ENCODE data around the gene PITPNC1. TPM values are rescaled to one million over a fixed set of nuclear protein-coding genes. Genes with fewer than 3 reads are reported as not detected.

The PITPNC1 gene
- total RNA-seq, 1 experiment from 2014 or later: 4.2 TPM

DNA sequence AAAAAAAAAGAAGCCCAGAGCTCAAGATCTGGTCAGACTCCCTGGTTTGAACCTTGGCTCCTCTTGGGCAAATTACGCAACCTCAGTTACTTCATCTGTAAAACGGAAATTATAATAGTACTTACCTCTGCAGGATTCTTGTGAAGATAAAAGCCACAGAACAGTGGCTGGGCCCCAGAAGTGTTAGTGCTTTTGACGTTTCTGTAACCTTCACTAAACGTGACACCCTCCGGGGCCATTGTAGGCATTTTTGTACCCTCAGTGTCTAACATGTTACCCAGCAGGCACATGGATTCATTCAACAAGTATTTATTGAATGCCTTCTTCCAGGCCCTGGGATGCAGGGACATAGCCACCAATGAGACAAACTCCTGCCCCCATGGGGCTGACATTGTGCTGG, 58.0 kb downstream of the PITPNC1 start:
- H3K9me3 ChIP-seq: no peaks in the 10 kb centered on the region
- no peak overlapping the region for H3K27ac Mint-ChIP-seq (ENCODE audit: unreplicated experiment)
- no peaks in the 10 kb centered on the region for H3K27me3 ChIP-seq (replicated peaks; ENCODE audit: control insufficient read depth, insufficient read depth, low read length)
- no peaks in the 10 kb centered on the region for H3K36me3 ChIP-seq (ENCODE audit: control insufficient read depth, insufficient read depth, low read length)
- no peaks in the 10 kb centered on the region for H3K36me3 Mint-ChIP-seq (ENCODE audit: insufficient read depth, unreplicated experiment)
- POLR2A ChIA-PET: no interaction called here
- intact Hi-C loops (cut with micrococcal nuclease; ENCODE audit: unreplicated experiment): no loop called here
- H3K4me3 ChIP-seq (ENCODE audit: low read depth, low read length): no peak overlapping the region
- DNase-seq: no peak
- CTCF ChIA-PET: no interaction called here
- TF ChIP-seq CTCF (IDR thresholded peaks at IDR 0.05; ENCODE audit: insufficient read depth in 1 of 2, low read depth in 1 of 2, low read length in 1 of 2, severe bottlenecking in 1 of 2, unreplicated experiment in 1 of 2): no peak
- peaks cover 18% of the 10 kb centered on the region for H3K4me1 Mint-ChIP-seq (ENCODE audit: low read depth, unreplicated experiment)
- no TSS peak for BruUV-seq (replicated peaks)
- H3K9me3 Mint-ChIP-seq (ENCODE audit: unreplicated experiment): no peaks in the 10 kb centered on the region
- peaks cover 9% of the 10 kb centered on the region; the same call in 1 of the 2 replicates for H3K4me1 ChIP-seq
- H3K27me3 Mint-ChIP-seq (ENCODE audit: insufficient read depth, unreplicated experiment): no peaks in the 10 kb centered on the region
- no peak overlapping the region for H3K4me3 Mint-ChIP-seq (ENCODE audit: unreplicated experiment)

- Mint-ChIP-seq H3K4me3 (ENCODE audit: unreplicated experiment) (no peak overlapping the region), H3K9me3 (ENCODE audit: unreplicated experiment) (no peaks in the 10 kb centered on the region), H3K27me3 (ENCODE audit: insufficient read depth, unreplicated experiment) (no peaks in the 10 kb centered on the region), H3K4me1 (ENCODE audit: low read depth, unreplicated experiment) (peaks cover 18% of the 10 kb centered on the region), H3K27ac (ENCODE audit: unreplicated experiment) (no peak overlapping the region), H3K36me3 (ENCODE audit: insufficient read depth, unreplicated experiment) (no peaks in the 10 kb centered on the region)
- no peak overlapping the region for H3K4me3 ChIP-seq (ENCODE audit: low read depth, low read length)
- TF ChIP-seq CTCF (IDR thresholded peaks at IDR 0.05; ENCODE audit: insufficient read depth in 1 of 2, low read depth in 1 of 2, low read length in 1 of 2, severe bottlenecking in 1 of 2, unreplicated experiment in 1 of 2): no peak
- ChIA-PET POLR2A (no interaction called here), CTCF (no interaction called here)
- DNase-seq: no peak
- H3K4me1 ChIP-seq: peaks cover 9% of the 10 kb centered on the region; the same call in 1 of the 2 replicates
- intact Hi-C loops (cut with micrococcal nuclease; ENCODE audit: unreplicated experiment): no loop called here
- no peaks in the 10 kb centered on the region for H3K36me3 ChIP-seq (ENCODE audit: control insufficient read depth, insufficient read depth, low read length)
- no peaks in the 10 kb centered on the region for H3K9me3 ChIP-seq
- no TSS peak for BruUV-seq (replicated peaks)
- H3K27me3 ChIP-seq (replicated peaks; ENCODE audit: control insufficient read depth, insufficient read depth, low read length): no peaks in the 10 kb centered on the region
Observed at GRCh38 chr17:67435786-67436185, 58.7 kb downstream of the PITPNC1 start.

DNA sequence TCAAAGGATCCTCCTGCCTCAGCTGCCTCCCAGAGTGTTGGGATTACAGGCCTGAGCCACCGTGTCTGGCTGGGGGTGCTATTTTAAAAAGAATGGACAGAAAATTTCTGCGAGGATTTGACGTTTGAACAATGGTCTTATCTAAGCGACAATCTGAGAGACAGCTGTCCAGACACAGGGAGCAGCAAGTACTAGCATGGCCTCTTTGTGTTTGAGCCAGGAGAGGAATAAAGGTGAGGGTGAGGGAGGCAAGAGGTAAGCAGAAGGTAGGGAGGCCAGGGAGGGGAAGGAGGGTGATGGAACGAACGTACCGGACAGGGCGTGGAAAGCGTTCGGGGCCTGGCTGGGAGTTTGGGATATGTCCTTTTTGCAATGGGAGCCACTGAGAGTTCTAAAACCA, 59.2 kb downstream of the PITPNC1 start:
- H3K9me3 Mint-ChIP-seq (ENCODE audit: unreplicated experiment): no peaks in the 10 kb centered on the region
- ChIA-PET CTCF (no interaction called here), POLR2A (no interaction called here)
- no peak for DNase-seq
- no peaks in the 10 kb centered on the region for H3K36me3 Mint-ChIP-seq (ENCODE audit: insufficient read depth, unreplicated experiment)
- H3K36me3 ChIP-seq (ENCODE audit: control insufficient read depth, insufficient read depth, low read length): no peaks in the 10 kb centered on the region
- no peaks in the 10 kb centered on the region for H3K9me3 ChIP-seq
- H3K27me3 Mint-ChIP-seq (ENCODE audit: insufficient read depth, unreplicated experiment): no peaks in the 10 kb centered on the region
- TF ChIP-seq CTCF (IDR thresholded peaks at IDR 0.05; ENCODE audit: insufficient read depth in 1 of 2, low read depth in 1 of 2, low read length in 1 of 2, severe bottlenecking in 1 of 2, unreplicated experiment in 1 of 2): no peak
- no peak overlapping the region for H3K27ac Mint-ChIP-seq (ENCODE audit: unreplicated experiment)
- peaks cover 9% of the 10 kb centered on the region; the same call in 1 of the 2 replicates for H3K4me1 ChIP-seq
- H3K27me3 ChIP-seq (replicated peaks; ENCODE audit: control insufficient read depth, insufficient read depth, low read length): no peaks in the 10 kb centered on the region
- peaks cover 16% of the 10 kb centered on the region for H3K4me1 Mint-ChIP-seq (ENCODE audit: low read depth, unreplicated experiment)
- intact Hi-C loops (cut with micrococcal nuclease; ENCODE audit: unreplicated experiment): no loop called here
- BruUV-seq (replicated peaks): no TSS peak
- no peak overlapping the region for H3K4me3 Mint-ChIP-seq (ENCODE audit: unreplicated experiment)
- no peak overlapping the region for H3K4me3 ChIP-seq (ENCODE audit: low read depth, low read length)
